Right lobe of liver (tissue), 6 donors: ENCODE results near the gene SEMA4G. TPM values are rescaled to one million over a fixed set of nuclear protein-coding genes. Genes with fewer than 3 reads are reported as not detected.
A peak's percentile ranks its signal among the peaks of the same experiment; 100 is the strongest.

ENCODE experiments used
- ATAC-seq, 4 donors: fragments of 200-7000 bp; cut with Tn5 transposase; one replicate each; pipeline ENCODE4 v1.9.1; 2020; ENCODE audit warnings: mild to moderate bottlenecking in 4 of 4, moderate library complexity in 4 of 4
- DNase-seq, 3 donors: peaks; one replicate each; pipeline ENCODE4 v3.0.0-alpha.2; 2020
- H3K27ac ChIP-seq, 3 donors: fragments of 200-600 bp; one replicate each; pipeline ENCODE4 v1.8.0; 2022
- H3K27me3 ChIP-seq, 2 donors: fragments of 200-600 bp; one replicate each; pipeline ENCODE4 v1.8.0; 2022
- H3K36me3 ChIP-seq, 4 donors: fragments of 200-600 bp; sonication (generic) in 1 of 4; one replicate each; pipeline versions ENCODE4 v1.5.1 to v1.8.0; 2017 to 2022; ENCODE audit warnings: control low read depth in 1 of 4
- H3K4me1 ChIP-seq, 4 donors: fragments of 200-600 bp; sonication (generic) in 1 of 4; one replicate each; pipeline versions ENCODE4 v1.5.1 to v1.8.0; 2017 to 2022; ENCODE audit warnings: control low read depth in 1 of 4
- H3K4me3 ChIP-seq, 3 donors: fragments of 200-600 bp; one replicate each; pipeline ENCODE4 v1.8.0; 2022
- H3K9me3 ChIP-seq, 4 donors: fragments of 200-600 bp; sonication (generic) in 1 of 4; one replicate each; pipeline versions ENCODE4 v1.5.1 to v1.8.0; 2017 to 2022; ENCODE audit warnings: control low read depth in 1 of 4
- POLR2A ChIP-seq: fragments of 450-650 bp; IDR thresholded peaks from one replicate; pipeline ENCODE4 v1.6.1; 2017; ENCODE audit warnings: antibody characterized with exemption, mild to moderate bottlenecking
- WGBS: methylation state at CpG from one replicate; pipeline ENCODE4 v1.1.6; 2018; ENCODE audit warnings: low coverage, low lambda C conversion rate; ENCODE audit not compliant: insufficient coverage; ENCODE audit errors: missing lambda C conversion rate; 5-methylcytosine and 5-hydroxymethylcytosine counted together
- intact Hi-C, 2 donors: fragments of 100-400 bp; cut with DNase I; formaldehyde crosslinking; loops; one replicate each; pipeline versions ENCODE4 v1.11.2 to v1.14.1; 2022
- total RNA-seq, 6 experiments: library from RNA; depleted of rRNA in 2 of 6; stranded (reverse); fragments of >200 nt in 2 of 6; fragmentation: NEBNext Ultra II Directional in 3 of 6; extraction: Animal tissue kit (Norgen Biotek cat#: 25700) in 3 of 6; gene quantifications; one replicate each; pipeline versions ENCODE4 v1.1.0 to v1.2.4, GENCODE V29; 2016 to 2023
- TF ChIP-seq, protein P1 (sequence below), 4 donors: fragments of 200-600 bp in 3 of 4; fragments of 450-650 bp in 1 of 4; IDR thresholded peaks; one replicate each; pipeline versions ENCODE4 v1.5.1 to v1.8.0; 2016 to 2022; ENCODE audit warnings: antibody characterized with exemption in 4 of 4, mild to moderate bottlenecking in 2 of 4
- donor health status: DM: no; HTN: yes; CAD: no.
- donor health status: DM: no; HTN: no; CAD: no.
- donor health status: DM: no; HTN: no; CAD: no.
- donor health status: DM: no; HTN: yes; CAD: no.
- donor health status: DM: no; HTN: yes; CAD: no.

SEMA4G gene
- total RNA-seq, 6 experiments from 2014 or later, result 24.7 to 129 (median 38.4) TPM

DNA sequence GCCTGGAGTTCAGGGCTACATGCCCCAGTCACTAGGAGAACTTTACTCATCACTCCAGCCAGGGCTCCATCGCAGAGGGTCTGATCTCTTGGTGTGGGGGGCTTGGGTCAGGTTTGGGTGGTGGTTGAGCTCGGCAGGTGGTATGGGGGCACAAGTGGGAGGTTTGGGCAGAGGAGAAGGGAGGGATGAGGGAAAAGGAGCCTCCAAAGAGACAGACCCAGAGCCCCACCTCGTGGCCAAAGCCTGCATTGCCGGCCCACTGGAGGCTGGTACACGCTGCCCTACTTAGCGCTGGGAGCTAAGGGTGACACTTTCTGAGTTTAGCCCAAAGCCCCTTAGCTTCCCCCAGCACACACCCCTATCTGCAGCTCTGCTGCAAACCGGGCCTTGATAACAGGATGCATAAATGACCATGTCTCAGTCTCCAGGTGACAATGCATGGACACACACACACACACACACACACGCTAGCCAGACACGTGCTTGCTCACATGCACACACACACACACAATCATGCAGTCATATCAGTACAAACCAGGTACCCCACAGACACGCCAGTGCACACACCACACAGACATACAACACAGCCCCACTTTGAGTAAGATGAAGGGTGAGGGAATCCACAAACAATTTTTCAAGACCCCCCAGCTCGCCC is 45.1 kb downstream of the SEMA4G start:
- 0% methylated on average over 7 of the region's 11 CpGs for WGBS
- peaks cover 0 to 8% (median 2%) of the 10 kb centered on the region in 4 donors for H3K4me1 ChIP-seq
- no peaks in the 10 kb centered on the region for H3K36me3 ChIP-seq
- H3K27me3 ChIP-seq, result no peaks in the 10 kb centered on the region
- no peak overlapping the region for H3K4me3 ChIP-seq
- H3K9me3 ChIP-seq, result no peaks in the 10 kb centered on the region
- H3K27ac ChIP-seq, result no peak overlapping the region
- intact Hi-C loops, result no loop called here
- DNase-seq, result peak; percentile 73 to 79 (median 77)
- ATAC-seq, result peak; percentile 77 to 85 (median 82)
- no peak for TF ChIP-seq POLR2A
- TF ChIP-seq, protein P1, sequence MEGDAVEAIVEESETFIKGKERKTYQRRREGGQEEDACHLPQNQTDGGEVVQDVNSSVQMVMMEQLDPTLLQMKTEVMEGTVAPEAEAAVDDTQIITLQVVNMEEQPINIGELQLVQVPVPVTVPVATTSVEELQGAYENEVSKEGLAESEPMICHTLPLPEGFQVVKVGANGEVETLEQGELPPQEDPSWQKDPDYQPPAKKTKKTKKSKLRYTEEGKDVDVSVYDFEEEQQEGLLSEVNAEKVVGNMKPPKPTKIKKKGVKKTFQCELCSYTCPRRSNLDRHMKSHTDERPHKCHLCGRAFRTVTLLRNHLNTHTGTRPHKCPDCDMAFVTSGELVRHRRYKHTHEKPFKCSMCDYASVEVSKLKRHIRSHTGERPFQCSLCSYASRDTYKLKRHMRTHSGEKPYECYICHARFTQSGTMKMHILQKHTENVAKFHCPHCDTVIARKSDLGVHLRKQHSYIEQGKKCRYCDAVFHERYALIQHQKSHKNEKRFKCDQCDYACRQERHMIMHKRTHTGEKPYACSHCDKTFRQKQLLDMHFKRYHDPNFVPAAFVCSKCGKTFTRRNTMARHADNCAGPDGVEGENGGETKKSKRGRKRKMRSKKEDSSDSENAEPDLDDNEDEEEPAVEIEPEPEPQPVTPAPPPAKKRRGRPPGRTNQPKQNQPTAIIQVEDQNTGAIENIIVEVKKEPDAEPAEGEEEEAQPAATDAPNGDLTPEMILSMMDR (IDR thresholded peaks at IDR 0.05), result peak; percentile 85 to 89 (median 88)

DNA sequence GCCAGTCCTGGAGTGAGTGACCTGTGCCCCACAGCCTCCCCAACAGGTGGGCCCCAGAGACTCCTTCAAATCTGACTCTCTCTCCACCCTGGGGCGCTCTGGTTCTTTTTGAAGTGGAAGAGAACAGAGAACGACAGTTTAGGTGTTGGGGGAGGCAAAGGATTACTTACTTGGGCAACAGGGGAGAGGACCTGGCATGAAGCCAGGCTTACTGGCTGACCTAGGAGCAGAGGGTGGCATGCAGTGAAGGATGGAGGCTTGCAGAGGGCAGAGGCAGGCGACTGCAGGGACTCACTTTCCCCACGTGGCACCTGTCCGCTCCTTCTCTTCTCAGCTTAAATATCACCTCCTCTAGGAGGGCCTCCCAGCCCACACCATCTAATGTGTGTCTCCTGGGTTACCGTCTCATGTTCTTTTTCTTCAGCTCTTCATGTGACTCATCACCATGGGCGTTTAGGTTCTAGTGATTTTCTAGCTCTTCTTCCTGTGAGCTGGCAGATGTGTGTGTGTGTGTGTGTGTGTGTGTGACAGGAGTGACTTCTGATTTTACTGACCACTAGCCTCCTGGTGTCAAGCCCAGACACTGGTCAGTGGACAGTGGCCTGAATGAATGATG is 45.8 kb downstream of the SEMA4G start:
- H3K36me3 ChIP-seq, result no peaks in the 10 kb centered on the region
- intact Hi-C loops, result no loop called here
- DNase-seq (no peak), ATAC-seq (no peak)
- WGBS, result 35% methylated on average over 5 of the region's 7 CpGs
- no peak overlapping the region for H3K27ac ChIP-seq
- no peaks in the 10 kb centered on the region for H3K27me3 ChIP-seq
- TF ChIP-seq, protein P1 (IDR thresholded peaks at IDR 0.05), result no peak
- no peak for TF ChIP-seq POLR2A
- H3K9me3 ChIP-seq, result no peaks in the 10 kb centered on the region
- H3K4me1 ChIP-seq, result peaks cover 0 to 8% (median 2%) of the 10 kb centered on the region in 4 donors
- H3K4me3 ChIP-seq, result no peak overlapping the region

DNA sequence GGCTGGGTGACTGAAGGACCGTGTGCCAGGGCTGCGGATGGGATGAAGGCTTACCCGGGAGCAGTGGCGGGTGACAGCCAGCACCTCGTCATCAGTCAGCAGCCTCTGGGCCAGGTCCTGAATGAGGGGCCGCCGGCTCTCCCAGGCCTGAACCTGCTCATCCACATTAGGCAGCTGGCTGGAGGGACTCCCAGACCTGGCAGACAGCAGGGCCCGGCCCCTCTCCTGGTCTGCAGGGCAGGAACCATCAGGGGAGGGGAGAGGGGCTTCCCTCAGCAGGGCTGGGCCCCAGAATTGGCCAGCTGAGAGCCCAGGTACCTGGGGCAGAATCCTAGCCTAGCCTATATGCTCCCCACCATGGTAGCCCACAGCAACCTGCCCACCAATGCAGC is 46.3 kb downstream of the SEMA4G start:
- 80% methylated on average over 1 of the region's 8 CpGs for WGBS
- Histone ChIP-seq H3K27me3 (no peaks in the 10 kb centered on the region), H3K27ac (no peak overlapping the region), H3K36me3 (no peaks in the 10 kb centered on the region), H3K4me1 (peaks cover 0 to 8% (median 2%) of the 10 kb centered on the region in 4 donors), H3K9me3 (no peaks in the 10 kb centered on the region), H3K4me3 (no peak overlapping the region)
- no peak for ATAC-seq
- DNase-seq, result no peak
- TF ChIP-seq POLR2A, result no peak
- TF ChIP-seq, protein P1 (IDR thresholded peaks at IDR 0.05), result no peak
- intact Hi-C loops, result no loop called here

DNA sequence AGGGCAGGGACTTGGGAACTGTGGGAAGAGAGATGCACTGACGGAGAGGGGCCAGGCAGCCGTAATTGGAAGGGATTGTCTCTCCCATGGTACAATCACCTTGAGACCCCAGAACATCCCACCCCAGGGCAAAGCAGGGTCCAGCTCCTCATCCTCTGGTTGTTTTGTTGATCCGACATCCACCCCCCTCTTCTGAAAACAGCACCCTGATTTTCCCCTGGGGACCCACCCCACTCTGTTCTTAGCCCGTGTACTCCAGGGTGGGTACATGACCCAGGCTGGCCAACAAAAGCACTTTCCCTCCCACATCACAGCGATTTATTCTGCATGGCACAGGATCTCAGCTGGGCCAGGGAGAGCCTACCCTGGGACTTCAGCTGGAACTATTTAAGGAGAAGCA is 47.5 kb downstream of the SEMA4G start:
- no peaks in the 10 kb centered on the region for H3K27me3 ChIP-seq
- no peaks in the 10 kb centered on the region for H3K36me3 ChIP-seq
- H3K4me1 ChIP-seq, result peaks cover 0 to 8% (median 2%) of the 10 kb centered on the region in 4 donors
- TF ChIP-seq POLR2A, result no peak
- TF ChIP-seq, protein P1 (IDR thresholded peaks at IDR 0.05), result no peak
- no peaks in the 10 kb centered on the region for H3K9me3 ChIP-seq
- ATAC-seq (no peak), DNase-seq (no peak)
- intact Hi-C loops, result no loop called here
- H3K4me3 ChIP-seq, result no peak overlapping the region
- WGBS, result 51% methylated on average over 3 of the region's 5 CpGs
- H3K27ac ChIP-seq, result no peak overlapping the region
